Measurements from ENCODE around the gene U2SURP. TPM values are rescaled to one million over a fixed set of nuclear protein-coding genes. Genes with fewer than 3 reads are reported as not detected.

Gene U2SURP
- total and polyA plus RNA-seq, 2 experiments from 2014 or later: 40.2 to 66.1 TPM

- no peaks in the 10 kb centered on the region for H3K79me2 ChIP-seq (ENCODE audit: insufficient read depth)
- no peak overlapping the region for H3K9ac ChIP-seq
- H3K36me3 ChIP-seq (ENCODE audit: low read depth): peaks cover 11% of the 10 kb centered on the region; the same call in 1 of the 2 replicates
- no peak overlapping the region for H3K4me2 ChIP-seq (ENCODE audit: unreplicated experiment)
- H3K27me3 ChIP-seq (replicated peaks; ENCODE audit: insufficient read depth): no peaks in the 10 kb centered on the region
- 97 to 98% methylated on average over 3 of the region's 3 CpGs for WGBS, 2 experiments (ENCODE audit: low coverage in 1 of 2, low lambda C conversion rate in 2 of 2, missing lambda C conversion rate in 2 of 2)
- no peaks in the 10 kb centered on the region for H3K4me1 ChIP-seq (ENCODE audit: insufficient read depth)
- no peak overlapping the region for H3K4me3 ChIP-seq
- no peak overlapping the region for H3K27ac ChIP-seq
- DNase-seq: peak; percentile 8
- no peaks in the 10 kb centered on the region for H3F3A ChIP-seq (ENCODE audit: insufficient read depth)
- no peak overlapping the region for H2AFZ ChIP-seq
- no peaks in the 10 kb centered on the region for H3K9me3 ChIP-seq (ENCODE audit: low read depth)
- in situ Hi-C loops (cut with MboI): no loop called here
- no peaks in the 10 kb centered on the region for H4K20me1 ChIP-seq (ENCODE audit: insufficient read depth)
- no peak for TF ChIP-seq EZH2phosphoT487 (IDR thresholded peaks at IDR 0.05; ENCODE audit: insufficient read depth, low read depth)
- TF ChIP-seq EZH2 (IDR thresholded peaks at IDR 0.05; ENCODE audit: insufficient read depth, poor library complexity, severe bottlenecking): no peak
- no peaks in the 10 kb centered on the region for H3K9me2 ChIP-seq (ENCODE audit: insufficient read depth)
Observed at GRCh38 chr3:143060906-143061305, 59.5 kb downstream of the U2SURP start.

DNA sequence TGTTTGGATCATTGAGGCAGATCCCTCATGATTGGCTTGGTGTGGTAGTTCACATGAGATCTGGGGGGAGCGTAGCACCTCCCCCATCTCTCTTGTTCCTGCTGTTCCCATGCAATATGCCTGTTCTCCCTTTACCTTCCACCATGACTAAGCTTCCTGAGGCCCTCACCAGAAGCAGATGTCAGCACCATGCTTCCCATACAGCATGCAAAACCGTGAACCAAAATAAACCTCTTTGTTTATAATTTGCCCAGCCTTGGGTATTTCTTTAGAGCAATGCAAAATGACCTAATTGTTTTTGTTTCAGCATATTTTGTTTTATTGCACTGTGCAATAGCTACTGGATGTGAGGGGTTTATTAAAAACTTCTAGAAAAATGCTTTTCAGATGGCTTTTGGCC is 61.6 kb downstream of the U2SURP start:
- Histone ChIP-seq H3F3A (ENCODE audit: insufficient read depth) (no peaks in the 10 kb centered on the region), H3K4me2 (ENCODE audit: unreplicated experiment) (no peak overlapping the region), H3K9ac (no peak overlapping the region), H3K9me3 (ENCODE audit: low read depth) (no peaks in the 10 kb centered on the region), H3K27me3 (replicated peaks; ENCODE audit: insufficient read depth) (no peaks in the 10 kb centered on the region), H3K4me3 (no peak overlapping the region), H3K79me2 (ENCODE audit: insufficient read depth) (no peaks in the 10 kb centered on the region), H4K20me1 (ENCODE audit: insufficient read depth) (no peaks in the 10 kb centered on the region), H2AFZ (no peak overlapping the region), H3K4me1 (ENCODE audit: insufficient read depth) (peaks cover 9% of the 10 kb centered on the region), H3K36me3 (ENCODE audit: low read depth) (no peaks in the 10 kb centered on the region), H3K27ac (no peak overlapping the region), H3K9me2 (ENCODE audit: insufficient read depth) (no peaks in the 10 kb centered on the region)
- DNase-seq: no peak
- WGBS, 2 experiments (ENCODE audit: low coverage in 1 of 2, low lambda C conversion rate in 2 of 2, missing lambda C conversion rate in 2 of 2): 97 to 98% methylated on average over 2 of the region's 2 CpGs
- in situ Hi-C loops (cut with MboI): no loop called here
- no peak for TF ChIP-seq EZH2phosphoT487 (IDR thresholded peaks at IDR 0.05; ENCODE audit: insufficient read depth, low read depth)
- TF ChIP-seq EZH2 (IDR thresholded peaks at IDR 0.05; ENCODE audit: insufficient read depth, poor library complexity, severe bottlenecking): no peak

GRCh38 chr3:143064777-143065176 is 63.4 kb downstream of the U2SURP start:
- in situ Hi-C loops (cut with MboI): no loop called here
- Histone ChIP-seq H3K79me2 (ENCODE audit: insufficient read depth) (no peaks in the 10 kb centered on the region), H3K27ac (no peak overlapping the region), H3K9me2 (ENCODE audit: insufficient read depth) (no peaks in the 10 kb centered on the region), H3K4me2 (ENCODE audit: unreplicated experiment) (no peak overlapping the region), H4K20me1 (ENCODE audit: insufficient read depth) (no peaks in the 10 kb centered on the region), H3K9ac (no peak overlapping the region), H3K27me3 (replicated peaks; ENCODE audit: insufficient read depth) (no peaks in the 10 kb centered on the region), H2AFZ (no peak overlapping the region), H3K36me3 (ENCODE audit: low read depth) (no peaks in the 10 kb centered on the region), H3K9me3 (ENCODE audit: low read depth) (no peaks in the 10 kb centered on the region), H3K4me1 (ENCODE audit: insufficient read depth) (peaks cover 9% of the 10 kb centered on the region), H3F3A (ENCODE audit: insufficient read depth) (no peaks in the 10 kb centered on the region), H3K4me3 (no peak overlapping the region)
- WGBS, 2 experiments (ENCODE audit: low coverage in 1 of 2, low lambda C conversion rate in 2 of 2, missing lambda C conversion rate in 2 of 2): 97% methylated on average over 5 of the region's 5 CpGs
- TF ChIP-seq EZH2phosphoT487 (IDR thresholded peaks at IDR 0.05; ENCODE audit: insufficient read depth, low read depth) (no peak), EZH2 (IDR thresholded peaks at IDR 0.05; ENCODE audit: insufficient read depth, poor library complexity, severe bottlenecking) (no peak)
- no peak for DNase-seq

DNA sequence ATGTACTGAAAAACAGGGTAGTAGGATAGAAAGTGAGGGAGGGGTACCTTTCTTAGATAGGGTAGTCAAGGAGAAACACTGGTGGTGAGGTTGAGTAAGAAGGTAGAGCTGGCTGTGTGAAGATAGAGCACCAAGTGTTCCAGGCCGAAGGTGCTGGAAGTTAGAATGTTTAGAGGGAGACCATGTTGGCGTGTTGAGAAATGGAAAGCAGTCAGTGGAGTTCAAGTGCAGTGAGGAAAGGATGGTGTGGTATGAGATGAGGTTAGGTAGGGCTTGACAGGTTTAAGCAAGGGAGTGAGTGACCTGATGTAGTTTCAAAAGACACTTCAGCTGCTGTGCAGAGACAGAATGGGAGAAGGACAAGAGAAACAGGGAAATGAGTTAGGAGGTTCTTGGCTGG is 64.0 kb downstream of the U2SURP start:
- Histone ChIP-seq H3K9me2 (ENCODE audit: insufficient read depth) (no peaks in the 10 kb centered on the region), H3K4me1 (ENCODE audit: insufficient read depth) (peaks cover 11% of the 10 kb centered on the region), H3K27me3 (replicated peaks; ENCODE audit: insufficient read depth) (no peaks in the 10 kb centered on the region), H3K4me2 (ENCODE audit: unreplicated experiment) (no peak overlapping the region), H3K79me2 (ENCODE audit: insufficient read depth) (no peaks in the 10 kb centered on the region), H2AFZ (no peak overlapping the region), H3K36me3 (ENCODE audit: low read depth) (no peaks in the 10 kb centered on the region), H3K4me3 (no peak overlapping the region), H3K27ac (no peak overlapping the region), H3K9ac (no peak overlapping the region), H4K20me1 (ENCODE audit: insufficient read depth) (no peaks in the 10 kb centered on the region), H3F3A (ENCODE audit: insufficient read depth) (peaks cover under 1% of the 10 kb centered on the region; the same call in 1 of the 2 replicates), H3K9me3 (ENCODE audit: low read depth) (no peaks in the 10 kb centered on the region)
- WGBS, 2 experiments (ENCODE audit: low coverage in 1 of 2, low lambda C conversion rate in 2 of 2, missing lambda C conversion rate in 2 of 2): 98% methylated on average over 2 of the region's 2 CpGs
- in situ Hi-C loops (cut with MboI): no loop called here
- DNase-seq: no peak
- TF ChIP-seq EZH2phosphoT487 (IDR thresholded peaks at IDR 0.05; ENCODE audit: insufficient read depth, low read depth) (no peak), EZH2 (IDR thresholded peaks at IDR 0.05; ENCODE audit: insufficient read depth, poor library complexity, severe bottlenecking) (no peak)

DNA sequence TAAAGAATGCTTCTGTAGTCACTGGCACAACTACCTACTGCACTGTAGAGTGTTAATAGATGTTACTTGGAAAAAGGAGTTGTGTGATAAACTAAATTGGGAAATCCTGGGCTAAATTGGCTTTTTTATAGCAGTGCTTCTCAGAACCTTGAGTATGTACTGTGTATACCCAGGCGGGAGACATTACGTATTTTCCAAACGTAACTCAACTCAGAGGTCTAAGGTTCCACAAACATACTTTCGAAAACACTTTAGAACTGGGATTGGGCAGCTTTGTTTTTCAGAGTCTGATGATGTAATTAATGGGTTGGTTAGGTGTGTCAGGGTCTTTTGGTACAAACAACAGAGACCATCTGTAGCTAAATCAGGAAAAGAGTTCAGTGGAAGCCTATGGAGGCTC is 64.7 kb downstream of the U2SURP start:
- Histone ChIP-seq H2AFZ (no peak overlapping the region), H3K9me2 (ENCODE audit: insufficient read depth) (no peaks in the 10 kb centered on the region), H3K9me3 (ENCODE audit: low read depth) (no peaks in the 10 kb centered on the region), H3K4me1 (ENCODE audit: insufficient read depth) (peaks cover 17% of the 10 kb centered on the region), H3K9ac (no peak overlapping the region), H3F3A (ENCODE audit: insufficient read depth) (peaks cover 6% of the 10 kb centered on the region; the same call in 1 of the 2 replicates), H3K27me3 (replicated peaks; ENCODE audit: insufficient read depth) (no peaks in the 10 kb centered on the region), H3K36me3 (ENCODE audit: low read depth) (no peaks in the 10 kb centered on the region), H3K4me3 (no peak overlapping the region), H4K20me1 (ENCODE audit: insufficient read depth) (no peaks in the 10 kb centered on the region), H3K27ac (no peak overlapping the region), H3K79me2 (ENCODE audit: insufficient read depth) (no peaks in the 10 kb centered on the region), H3K4me2 (ENCODE audit: unreplicated experiment) (no peak overlapping the region)
- 89 to 95% methylated on average over 4 of the region's 4 CpGs for WGBS, 2 experiments (ENCODE audit: low coverage in 1 of 2, low lambda C conversion rate in 2 of 2, missing lambda C conversion rate in 2 of 2)
- no peak for DNase-seq
- in situ Hi-C loops (cut with MboI): no loop called here
- TF ChIP-seq EZH2phosphoT487 (IDR thresholded peaks at IDR 0.05; ENCODE audit: insufficient read depth, low read depth) (no peak), EZH2 (IDR thresholded peaks at IDR 0.05; ENCODE audit: insufficient read depth, poor library complexity, severe bottlenecking) (no peak)

All from GM23248 (cell line).